Activated CD4-positive, alpha-beta T cell treated with anti-CD3 and anti-CD28 coated beads, Interleukin-2, amount 50 U/mL, for 4 hours (primary cell): Measurements from ENCODE around the gene MAFG.

Experiments
- DNase-seq, 2 experiments: peaks; one replicate each; pipeline ENCODE4 v3.0.0-alpha.2; 2020

Gene MAFG

GRCh38 chr17:81907219-81908145 is 20.1 kb downstream of the MAFG start:
- DNase-seq, result no peak

DNA sequence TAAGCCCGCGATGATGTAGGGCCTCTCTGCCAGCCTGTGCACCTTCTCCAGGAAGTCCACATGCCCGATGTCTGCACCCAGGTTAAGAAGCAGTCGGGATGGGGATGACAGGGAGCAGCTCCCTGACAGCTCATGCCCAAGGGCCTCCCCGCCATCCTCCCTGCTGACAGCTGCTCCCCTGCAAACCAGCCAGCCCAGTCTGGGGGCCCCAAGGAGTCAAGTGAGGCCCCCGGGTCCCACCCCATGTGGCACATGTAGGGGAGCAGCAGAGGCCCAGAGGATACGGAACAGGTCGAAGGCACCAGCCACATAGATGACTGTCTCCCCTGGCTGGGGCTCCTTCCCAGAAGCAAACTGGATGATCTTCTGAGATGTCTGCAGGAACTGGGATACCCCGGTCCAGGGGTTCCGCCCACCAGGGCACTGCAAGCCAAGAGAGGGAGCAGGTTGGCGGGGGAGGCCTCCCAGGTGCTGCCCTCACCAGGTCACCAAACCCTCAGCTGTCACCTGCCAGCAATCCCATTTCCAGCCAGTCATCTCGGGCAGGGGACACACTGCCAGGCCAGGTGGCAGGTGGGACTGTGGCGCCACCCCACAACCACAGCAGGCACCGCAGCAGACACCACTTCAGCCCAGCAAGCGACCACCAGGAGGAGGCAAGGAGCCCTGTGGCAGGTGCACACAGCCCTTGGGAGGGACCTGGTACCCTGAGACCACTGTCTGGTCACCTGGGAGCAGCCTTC is 20.9 kb downstream of the MAFG start:
- no peak for DNase-seq

- DNase-seq, result no peak
Observed at GRCh38 chr17:81905993-81906392, 21.5 kb downstream of the MAFG start.

GRCh38 chr17:81905424-81905875 is 22.1 kb downstream of the MAFG start:
- no peak for DNase-seq

- no peak for DNase-seq
Observed at GRCh38 chr17:81904600-81905423, 22.7 kb downstream of the MAFG start.

- DNase-seq, result no peak
Observed at GRCh38 chr17:81903896-81904599, 23.5 kb downstream of the MAFG start.

- no peak for DNase-seq
Observed at GRCh38 chr17:81903415-81903831, 24.1 kb downstream of the MAFG start.

GRCh38 chr17:81902653-81903414 is 24.7 kb downstream of the MAFG start:
- no peak for DNase-seq

DNA sequence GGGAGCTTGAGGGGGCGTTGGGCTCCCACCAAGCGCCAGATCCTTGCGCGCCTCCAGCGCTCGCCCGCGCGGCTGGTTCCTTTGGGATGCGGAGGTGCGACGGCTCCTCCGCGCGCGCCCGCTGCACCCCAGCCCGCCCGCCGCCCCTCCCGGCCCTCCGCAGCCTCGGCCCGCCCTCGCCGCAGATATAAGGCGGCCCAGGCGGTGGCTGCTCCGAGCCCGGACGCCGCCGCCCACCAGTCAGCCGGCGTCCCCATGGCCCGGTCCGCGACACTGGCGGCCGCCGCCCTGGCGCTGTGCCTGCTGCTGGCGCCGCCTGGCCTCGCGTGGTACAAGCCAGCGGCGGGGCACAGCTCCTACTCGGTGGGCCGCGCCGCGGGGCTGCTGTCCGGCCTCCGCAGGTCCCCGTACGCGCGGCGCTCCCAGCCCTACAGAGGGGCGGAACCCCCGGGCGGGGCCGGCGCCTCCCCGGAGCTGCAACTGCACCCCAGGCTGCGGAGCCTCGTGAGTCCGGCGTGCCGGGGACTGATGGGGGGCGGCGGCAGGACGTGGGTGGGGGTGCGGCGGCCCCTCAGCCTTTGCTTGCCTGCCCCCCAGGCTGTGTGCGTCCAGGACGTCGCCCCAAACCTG is 25.4 kb downstream of the MAFG start, which contains the start of gene NPB:
TSS of gene NPB (plus strand) at position 216 of the 630 bp plus-strand sequence. CDS start at position 256, 40 bp downstream.
- no peak for DNase-seq

- DNase-seq, result no peak
Observed at GRCh38 chr17:81901167-81902022, 26.1 kb downstream of the MAFG start.

DNA sequence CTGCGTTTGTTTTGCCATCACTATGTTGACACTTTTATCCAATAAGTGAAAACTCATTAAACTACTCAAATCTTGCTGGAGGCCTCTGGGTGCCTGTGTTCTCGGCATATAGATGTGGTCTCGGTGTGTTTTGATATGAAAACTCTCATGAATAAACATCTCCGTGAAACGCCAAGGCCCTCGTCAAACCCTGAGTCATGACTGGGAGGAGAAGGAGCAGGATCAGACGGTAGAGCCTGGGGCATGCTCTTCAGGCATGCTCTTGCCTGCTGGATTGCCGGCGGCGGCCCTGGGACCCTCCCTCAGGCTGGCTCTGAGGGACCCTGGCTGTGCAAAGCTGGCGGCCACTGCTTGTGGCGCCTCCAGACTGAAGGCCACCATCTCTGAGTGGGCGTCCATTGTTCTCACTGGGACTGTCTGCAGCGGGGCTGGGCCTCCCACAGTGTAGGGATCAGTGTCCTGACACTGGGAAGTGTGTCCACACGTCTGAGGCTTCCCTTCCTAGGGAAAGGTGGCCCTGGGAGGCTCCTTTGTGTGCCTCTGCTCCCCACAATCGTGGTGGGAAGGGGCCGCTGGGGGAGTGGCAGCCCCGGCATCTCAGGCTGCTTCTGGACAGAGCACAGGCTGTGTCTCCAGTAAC is 27.2 kb downstream of the MAFG start:
- DNase-seq, result no peak

DNA sequence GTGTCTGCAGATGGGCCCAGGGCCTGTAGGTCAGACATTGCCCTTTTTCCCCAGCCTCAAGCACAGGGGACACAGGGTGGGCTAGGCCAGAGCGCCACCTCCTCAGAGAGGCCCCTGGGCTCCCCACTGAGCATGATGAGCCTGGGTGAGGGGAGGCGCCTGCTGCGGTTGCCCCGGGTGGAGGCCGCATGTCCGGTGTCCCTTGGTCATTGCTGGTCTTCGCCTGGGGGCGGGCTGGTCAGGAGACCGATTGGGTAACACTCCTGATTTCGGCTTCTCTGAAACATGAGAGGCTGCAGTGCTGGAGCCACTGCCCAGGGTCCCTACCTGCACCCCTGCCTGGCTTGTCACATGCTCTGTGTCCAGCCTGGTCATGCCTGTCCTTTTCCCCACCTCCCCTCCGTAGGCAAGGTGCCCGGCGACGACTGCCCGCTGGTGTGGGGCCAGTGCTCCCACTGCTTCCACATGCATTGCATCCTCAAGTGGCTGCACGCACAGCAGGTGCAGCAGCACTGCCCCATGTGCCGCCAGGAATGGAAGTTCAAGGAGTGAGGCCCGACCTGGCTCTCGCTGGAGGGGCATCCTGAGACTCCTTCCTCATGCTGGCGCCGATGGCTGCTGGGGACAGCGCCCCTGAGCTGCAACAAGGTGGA is 27.9 kb downstream of the MAFG start:
- no peak for DNase-seq

- no peak for DNase-seq
Observed at GRCh38 chr17:81898885-81899284, 28.6 kb downstream of the MAFG start.

GRCh38 chr17:81898029-81898866 is 29.3 kb downstream of the MAFG start:
- no peak for DNase-seq

- DNase-seq, result no peak
Observed at GRCh38 chr17:81895400-81895799, 32.1 kb downstream of the MAFG start.

- no peak for DNase-seq
Observed at GRCh38 chr17:81891303-81891552, 36.3 kb downstream of the MAFG start.

- DNase-seq, result no peak
Observed at GRCh38 chr17:81890447-81891302, 36.9 kb downstream of the MAFG start.
